ENCODE results near the gene SPINT1.

Gene SPINT1

DNA sequence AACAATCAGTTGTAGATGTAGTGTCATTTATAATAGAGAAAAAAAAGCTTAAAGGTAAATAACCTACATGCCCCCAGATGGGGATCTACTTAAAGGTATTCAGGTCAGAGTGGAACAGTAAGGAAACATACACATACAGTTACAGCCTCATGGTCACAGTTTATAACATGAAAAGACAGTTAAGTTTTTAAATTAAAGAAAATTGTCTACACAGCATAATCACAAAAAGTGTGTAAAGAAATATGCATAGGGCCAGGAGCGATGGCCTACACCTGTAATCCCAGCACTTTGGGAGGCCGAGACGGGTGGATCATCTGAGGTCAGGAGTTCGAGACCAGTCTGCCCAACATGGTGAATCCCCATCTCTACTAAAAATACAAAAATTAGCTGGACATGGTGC, 23.4 kb downstream of the SPINT1 start:
- ATAC-seq (no peak), DNase-seq (no peak)
- Mint-ChIP-seq H3K27ac (no peak overlapping the region), H3K27me3 (peaks cover 13% of the 10 kb centered on the region), H3K9me3 (no peaks in the 10 kb centered on the region), H3K4me3 (no peak overlapping the region), H3K4me1 (peaks cover 11% of the 10 kb centered on the region)

GRCh38 chr15:40869686-40870085, 25.8 kb downstream of the SPINT1 start:
- Mint-ChIP-seq H3K27ac (no peak overlapping the region), H3K9me3 (no peaks in the 10 kb centered on the region), H3K27me3 (peaks cover 29% of the 10 kb centered on the region), H3K4me3 (no peak overlapping the region), H3K4me1 (peaks cover 31% of the 10 kb centered on the region)
- no peak for DNase-seq
- ATAC-seq = no peak

DNA sequence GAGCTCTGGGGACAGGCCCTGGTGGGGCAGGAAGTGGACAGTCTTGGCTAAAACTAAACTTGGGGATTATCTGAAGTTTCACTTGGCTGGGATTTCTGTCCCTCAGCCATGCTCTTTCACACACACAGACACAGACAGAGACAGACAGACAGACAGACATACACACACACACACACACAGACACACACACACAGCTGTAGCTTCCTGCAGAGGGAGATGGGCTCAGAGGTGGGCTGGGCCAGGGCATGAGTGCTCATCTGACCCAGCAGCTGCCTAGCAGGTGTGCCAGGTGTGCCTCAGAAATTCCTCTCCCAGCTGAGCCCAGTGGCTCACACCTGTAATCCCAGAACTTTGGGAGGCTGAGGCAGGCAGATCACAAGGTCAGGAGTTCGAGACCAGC, 26.9 kb downstream of the SPINT1 start:
- H3K4me3 Mint-ChIP-seq = no peak overlapping the region
- H3K4me1 Mint-ChIP-seq = peaks cover 31% of the 10 kb centered on the region
- H3K9me3 Mint-ChIP-seq = no peaks in the 10 kb centered on the region
- peaks cover 26% of the 10 kb centered on the region for H3K27me3 Mint-ChIP-seq
- DNase-seq (no peak), ATAC-seq (no peak)
- H3K27ac Mint-ChIP-seq = no peak overlapping the region

- DNase-seq (no peak), ATAC-seq (no peak)
- no peaks in the 10 kb centered on the region for H3K9me3 Mint-ChIP-seq
- H3K4me3 Mint-ChIP-seq = no peak overlapping the region
- peaks cover 31% of the 10 kb centered on the region for H3K4me1 Mint-ChIP-seq
- H3K27me3 Mint-ChIP-seq = peaks cover 32% of the 10 kb centered on the region
- H3K27ac Mint-ChIP-seq = no peak overlapping the region
These were observed 28.1 kb downstream of the SPINT1 start for GRCh38 chr15:40871749-40872617.

GRCh38 chr15:40872791-40873693, 29.2 kb downstream of the SPINT1 start:
- H3K4me3 Mint-ChIP-seq = peak overlapping the region; percentile 71 to 92
- ATAC-seq (no peak), DNase-seq (no peak)
- no peaks in the 10 kb centered on the region for H3K9me3 Mint-ChIP-seq
- peaks cover 31% of the 10 kb centered on the region for H3K4me1 Mint-ChIP-seq
- H3K27me3 Mint-ChIP-seq = peaks cover 33% of the 10 kb centered on the region
- no peak overlapping the region for H3K27ac Mint-ChIP-seq

DNA sequence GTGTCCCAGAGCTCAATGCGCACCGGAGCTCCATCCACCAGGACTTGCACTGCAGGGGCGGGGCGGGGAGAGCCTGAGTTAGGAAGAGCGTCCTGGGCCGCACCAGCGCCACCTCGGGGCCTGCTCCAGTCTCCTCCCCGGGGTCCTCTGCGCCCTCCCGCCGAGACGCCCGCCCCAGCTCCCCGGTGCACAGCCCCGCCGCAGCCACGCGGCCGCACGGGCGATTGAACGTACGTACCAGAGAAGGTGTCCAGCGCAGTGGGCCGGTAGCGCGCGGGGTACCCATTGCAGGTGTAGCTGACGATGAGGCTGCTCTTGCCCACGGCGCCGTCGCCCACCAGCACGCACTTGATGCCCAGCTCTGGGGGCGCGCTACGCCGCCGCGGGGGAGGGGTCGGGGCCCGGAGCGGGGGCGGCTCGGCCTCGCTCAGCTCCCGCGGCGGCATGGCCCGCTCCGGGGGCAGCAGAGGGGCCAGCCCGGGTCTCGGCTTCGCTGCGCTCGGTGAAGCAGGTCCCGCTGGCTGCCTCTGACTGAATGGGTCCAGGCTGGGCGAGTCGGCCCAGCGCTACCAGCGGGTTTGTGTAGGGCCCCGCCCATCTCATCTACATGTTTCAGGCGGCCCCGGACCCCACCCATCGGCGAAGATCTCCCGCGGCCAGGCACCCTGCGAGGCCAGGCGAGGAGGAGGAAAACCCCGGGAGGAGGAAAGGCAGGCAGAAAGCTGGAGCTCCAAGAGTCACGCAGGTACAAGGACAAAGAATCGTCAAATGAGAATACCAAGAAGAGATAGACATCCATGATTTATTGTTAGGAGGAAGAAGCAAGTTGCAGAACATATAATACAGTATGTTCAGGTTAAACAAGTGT, 30.1 kb downstream of the SPINT1 start, which contains the start of gene RHOV:
Gene RHOV, minus strand, starts transcription at position 541 of the 868 bp plus-strand sequence. Its CDS starts 95 bp downstream, at position 446.
- Mint-ChIP-seq H3K4me1 (peaks cover 38% of the 10 kb centered on the region), H3K4me3 (peak within 1 kb of the TSS; percentile 81 to 92), H3K27ac (no peak within 1 kb of the TSS), H3K9me3 (no peaks in the 10 kb centered on the region), H3K27me3 (peaks cover 33% of the 10 kb centered on the region)
- DNase-seq (peak; percentile 38 to 50), ATAC-seq (peak; percentile 87)

DNA sequence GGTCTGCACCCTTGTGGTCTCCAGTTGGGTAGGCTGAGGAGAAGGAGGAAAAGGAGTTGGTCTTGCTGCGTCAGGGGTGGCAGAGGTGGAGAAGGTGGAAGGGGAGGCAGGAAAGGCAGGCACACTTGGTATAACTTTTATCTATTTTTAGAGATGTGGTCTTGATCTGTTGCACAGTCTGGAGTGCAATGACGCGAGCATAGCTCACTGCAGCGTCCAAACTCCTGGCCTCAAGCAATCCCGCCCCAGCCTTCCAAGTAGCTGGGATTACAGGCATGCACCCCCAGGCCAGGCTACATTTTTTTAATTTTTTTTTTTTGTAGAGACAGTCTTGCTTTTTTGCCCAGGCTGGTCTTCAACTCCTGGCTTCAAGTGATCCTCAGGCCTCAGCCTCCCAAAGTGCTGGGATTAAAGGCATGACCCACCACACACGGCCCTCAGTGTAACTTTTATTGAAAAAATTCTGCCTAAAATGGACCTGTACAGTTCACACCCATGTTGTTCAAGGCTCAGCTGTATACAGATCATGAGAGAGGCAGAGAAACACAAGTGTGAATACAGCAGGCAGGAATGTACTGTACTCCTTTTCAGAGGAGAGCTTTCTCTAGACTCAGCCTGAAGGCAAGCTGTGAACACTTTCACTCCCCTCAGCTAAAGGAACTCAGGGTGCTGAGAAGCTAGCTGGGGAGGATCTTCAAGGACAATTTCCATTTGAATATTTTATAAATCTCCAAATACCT, 32.3 kb downstream of the SPINT1 start:
- Mint-ChIP-seq H3K27me3 (peaks cover 36% of the 10 kb centered on the region), H3K4me1 (peaks cover 48% of the 10 kb centered on the region), H3K27ac (no peak overlapping the region), H3K9me3 (no peaks in the 10 kb centered on the region), H3K4me3 (no peak overlapping the region)
- no peak for DNase-seq
- ATAC-seq = no peak

GRCh38 chr15:40877694-40878093, 33.8 kb downstream of the SPINT1 start:
- Mint-ChIP-seq H3K27ac (no peak overlapping the region), H3K9me3 (no peaks in the 10 kb centered on the region), H3K4me3 (no peak overlapping the region), H3K27me3 (peaks cover 37% of the 10 kb centered on the region), H3K4me1 (peaks cover 33% of the 10 kb centered on the region)
- ATAC-seq = no peak
- no peak for DNase-seq

GRCh38 chr15:40878785-40879184, 34.9 kb downstream of the SPINT1 start:
- Mint-ChIP-seq H3K27ac (no peak overlapping the region), H3K4me3 (no peak overlapping the region), H3K27me3 (peaks cover 26% of the 10 kb centered on the region), H3K9me3 (no peaks in the 10 kb centered on the region), H3K4me1 (peaks cover 27% of the 10 kb centered on the region)
- peak; percentile 35 to 50 for DNase-seq
- peak; percentile 90 for ATAC-seq

- ATAC-seq = peak; percentile 52
- no peaks in the 10 kb centered on the region for H3K9me3 Mint-ChIP-seq
- DNase-seq = no peak
- peaks cover 18% of the 10 kb centered on the region for H3K27me3 Mint-ChIP-seq
- H3K4me3 Mint-ChIP-seq = no peak overlapping the region
- no peak overlapping the region for H3K27ac Mint-ChIP-seq
- H3K4me1 Mint-ChIP-seq = peaks cover 28% of the 10 kb centered on the region
These were observed 35.8 kb downstream of the SPINT1 start for GRCh38 chr15:40879609-40880008.

DNA sequence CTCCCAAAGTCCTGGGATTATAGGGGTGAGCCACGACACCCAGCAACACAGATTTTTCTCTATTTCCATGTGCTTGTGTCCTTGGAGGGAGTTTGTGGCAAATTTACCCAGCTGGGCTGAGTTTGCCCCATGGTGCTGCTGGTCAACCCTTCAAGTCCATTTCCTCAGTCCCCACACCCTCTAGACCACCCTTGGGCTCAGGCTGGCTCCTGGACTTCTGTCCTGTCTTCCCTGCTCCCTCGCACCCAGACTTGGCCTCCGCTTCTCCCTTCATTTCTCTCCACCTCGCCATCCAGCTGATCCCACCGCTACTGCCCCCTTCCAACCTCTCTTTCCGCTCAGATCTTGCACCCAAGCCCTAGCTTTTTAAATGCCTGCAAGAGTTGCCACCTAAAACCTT, 37.5 kb downstream of the SPINT1 start:
- peaks cover 30% of the 10 kb centered on the region for H3K27me3 Mint-ChIP-seq

DNA sequence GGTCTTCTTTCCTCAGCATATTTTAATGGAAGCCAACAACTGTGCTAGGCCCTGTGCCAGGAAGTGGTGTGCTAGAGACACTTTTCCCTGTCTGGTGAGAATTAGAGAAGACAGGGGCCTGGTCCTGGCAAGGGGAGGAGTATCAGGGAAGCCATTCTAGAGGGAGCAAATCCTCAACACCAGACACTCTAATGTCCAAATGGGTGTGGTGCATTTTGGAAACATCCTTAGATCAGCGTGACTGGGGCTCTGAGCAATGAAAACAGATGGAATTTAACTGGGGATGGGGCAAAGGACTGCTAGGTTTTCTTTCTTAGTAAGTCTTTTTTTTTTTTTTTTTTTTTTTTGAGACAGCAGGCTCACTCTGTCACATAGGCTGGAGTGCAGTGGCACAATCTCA, 42.7 kb downstream of the SPINT1 start:
- Mint-ChIP-seq H3K4me3 (no peak overlapping the region), H3K27me3 (peaks cover 19% of the 10 kb centered on the region), H3K27ac (no peak overlapping the region), H3K4me1 (peaks cover 28% of the 10 kb centered on the region), H3K9me3 (no peaks in the 10 kb centered on the region)
- DNase-seq (no peak), ATAC-seq (no peak)

More for the DNA sequence above, 37.5 kb downstream of the SPINT1 start:
- Mint-ChIP-seq H3K4me3 (no peak overlapping the region), H3K27ac (no peak overlapping the region), H3K4me1 (peaks cover 36% of the 10 kb centered on the region), H3K9me3 (no peaks in the 10 kb centered on the region)
- ATAC-seq = no peak
- DNase-seq = no peak

DNA sequence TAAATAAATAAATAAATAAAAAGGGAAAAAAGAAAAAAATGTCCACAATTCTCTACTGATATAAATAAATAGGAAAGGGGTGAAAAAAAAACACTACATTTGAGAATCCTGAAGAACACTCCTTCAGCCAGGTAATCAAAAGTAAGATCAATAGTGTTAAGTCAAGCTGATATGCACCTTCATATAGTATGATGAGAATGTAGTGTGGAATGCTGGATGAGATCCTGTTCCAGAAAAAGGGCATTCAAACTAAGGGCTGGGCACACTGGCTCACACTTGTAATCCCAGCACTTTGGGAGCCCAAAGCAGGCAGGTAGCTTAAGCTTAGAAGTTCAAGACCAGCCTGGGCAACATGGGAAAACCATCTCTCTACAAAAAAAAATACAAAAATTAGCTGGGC, 45.3 kb downstream of the SPINT1 start:
- no peaks in the 10 kb centered on the region for H3K9me3 Mint-ChIP-seq
- DNase-seq (no peak), ATAC-seq (no peak)
- peaks cover 17% of the 10 kb centered on the region for H3K27me3 Mint-ChIP-seq
- no peak overlapping the region for H3K27ac Mint-ChIP-seq
- peaks cover 43% of the 10 kb centered on the region for H3K4me1 Mint-ChIP-seq
- no peak overlapping the region for H3K4me3 Mint-ChIP-seq

DNA sequence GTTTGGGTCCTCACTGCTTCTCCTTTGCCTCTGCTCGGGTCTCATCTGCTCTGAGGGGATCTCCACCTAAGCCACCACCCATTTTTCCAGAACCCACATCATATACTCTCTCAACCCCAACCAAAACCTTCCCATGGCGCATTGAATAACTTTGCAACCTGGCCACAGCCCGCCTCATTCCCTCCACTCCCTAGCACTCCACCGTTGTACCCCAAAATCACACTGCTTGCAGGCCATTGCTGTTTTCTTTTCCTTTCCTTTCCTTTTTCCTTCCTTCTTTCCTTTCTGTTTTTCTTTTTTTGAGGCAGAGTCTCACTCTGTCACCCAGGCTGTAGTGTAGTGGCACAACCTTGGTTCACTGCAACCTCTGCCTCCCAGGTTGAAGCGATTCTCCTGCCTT, 47.3 kb downstream of the SPINT1 start:
- H3K9me3 Mint-ChIP-seq = no peaks in the 10 kb centered on the region
- DNase-seq (no peak), ATAC-seq (no peak)
- no peak overlapping the region for H3K4me3 Mint-ChIP-seq
- H3K4me1 Mint-ChIP-seq = peaks cover 49% of the 10 kb centered on the region
- no peak overlapping the region for H3K27ac Mint-ChIP-seq
- peaks cover 5% of the 10 kb centered on the region for H3K27me3 Mint-ChIP-seq
